ENCODE results near the gene CDH13.

DNA sequence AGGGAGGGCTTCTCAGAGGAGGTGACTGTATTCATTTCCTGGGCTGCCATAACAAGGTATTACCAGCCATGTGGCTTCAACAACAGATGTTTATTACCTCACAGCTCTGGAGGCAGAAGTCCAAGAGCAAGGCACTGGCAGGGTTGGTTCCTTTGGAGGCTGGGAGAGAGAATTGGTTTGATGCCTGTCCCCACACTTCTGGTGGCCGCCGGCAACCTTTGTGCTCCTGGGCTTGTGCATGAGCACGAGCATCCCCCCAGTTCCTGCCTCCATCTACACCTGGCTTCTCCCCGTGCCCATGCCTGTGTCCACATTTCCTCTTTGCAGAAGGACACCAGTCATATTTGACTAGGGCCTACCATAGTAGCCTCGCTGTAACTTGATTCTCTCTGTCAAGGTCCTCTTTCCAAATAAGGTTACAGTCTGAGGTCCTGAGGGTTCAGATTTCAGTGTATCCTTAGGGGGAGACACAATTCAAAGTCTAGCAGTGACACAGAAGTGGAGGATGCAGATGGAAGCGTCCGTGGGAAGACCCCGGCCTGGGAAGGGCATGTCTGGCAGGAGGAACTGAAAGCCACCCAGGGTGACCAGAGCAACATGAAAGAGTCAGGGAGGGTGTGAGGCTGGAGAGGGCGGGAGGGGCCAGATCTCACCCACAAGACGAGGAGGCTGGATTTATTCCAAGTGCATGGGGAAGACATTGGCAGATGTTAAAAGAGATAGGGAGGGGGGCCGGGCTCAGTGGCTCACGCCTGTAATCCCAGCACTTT lies 992.8 kb downstream of the CDH13 start:
- TF ChIP-seq, protein P1, sequence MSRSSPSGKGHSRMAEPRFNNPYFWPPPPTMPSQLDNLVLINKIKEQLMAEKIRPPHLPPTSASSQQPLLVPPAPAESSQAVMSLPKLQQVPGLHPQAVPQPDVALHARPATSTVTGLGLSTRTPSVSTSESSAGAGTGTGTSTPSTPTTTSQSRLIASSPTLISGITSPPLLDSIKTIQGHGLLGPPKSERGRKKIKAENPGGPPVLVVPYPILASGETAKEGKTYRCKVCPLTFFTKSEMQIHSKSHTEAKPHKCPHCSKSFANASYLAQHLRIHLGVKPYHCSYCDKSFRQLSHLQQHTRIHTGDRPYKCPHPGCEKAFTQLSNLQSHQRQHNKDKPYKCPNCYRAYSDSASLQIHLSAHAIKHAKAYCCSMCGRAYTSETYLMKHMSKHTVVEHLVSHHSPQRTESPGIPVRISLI (tag by site-specific recombination; IDR thresholded peaks at IDR 0.05): no peak
- TF ChIP-seq ZNF449 (tag by site-specific recombination; IDR thresholded peaks at IDR 0.05) (no peak), ZBTB10 (tag by site-specific recombination; IDR thresholded peaks at IDR 0.05) (no peak), ZNF175 (tag by site-specific recombination; IDR thresholded peaks at IDR 0.05) (no peak), ZNF324 (tag by site-specific recombination; IDR thresholded peaks at IDR 0.05) (no peak), SP2 (tag by site-specific recombination; IDR thresholded peaks at IDR 0.05) (no peak), REPIN1 (tag by site-specific recombination; IDR thresholded peaks at IDR 0.05; ENCODE audit: low read depth) (no peak), ZNF174 (tag by site-specific recombination; IDR thresholded peaks at IDR 0.05) (no peak), ZNF155 (tag by site-specific recombination; IDR thresholded peaks at IDR 0.05) (no peak), ZNF23 (tag by site-specific recombination; IDR thresholded peaks at IDR 0.05; ENCODE audit: borderline replicate concordance) (no peak), ZNF121 (tag by site-specific recombination; IDR thresholded peaks at IDR 0.05) (no peak), ZFHX2 (tag by site-specific recombination; conservative IDR thresholded peaks at IDR 0.05) (no peak), ZNF621 (tag by site-specific recombination; IDR thresholded peaks at IDR 0.05) (no peak)
- TF ChIP-seq, protein P2, sequence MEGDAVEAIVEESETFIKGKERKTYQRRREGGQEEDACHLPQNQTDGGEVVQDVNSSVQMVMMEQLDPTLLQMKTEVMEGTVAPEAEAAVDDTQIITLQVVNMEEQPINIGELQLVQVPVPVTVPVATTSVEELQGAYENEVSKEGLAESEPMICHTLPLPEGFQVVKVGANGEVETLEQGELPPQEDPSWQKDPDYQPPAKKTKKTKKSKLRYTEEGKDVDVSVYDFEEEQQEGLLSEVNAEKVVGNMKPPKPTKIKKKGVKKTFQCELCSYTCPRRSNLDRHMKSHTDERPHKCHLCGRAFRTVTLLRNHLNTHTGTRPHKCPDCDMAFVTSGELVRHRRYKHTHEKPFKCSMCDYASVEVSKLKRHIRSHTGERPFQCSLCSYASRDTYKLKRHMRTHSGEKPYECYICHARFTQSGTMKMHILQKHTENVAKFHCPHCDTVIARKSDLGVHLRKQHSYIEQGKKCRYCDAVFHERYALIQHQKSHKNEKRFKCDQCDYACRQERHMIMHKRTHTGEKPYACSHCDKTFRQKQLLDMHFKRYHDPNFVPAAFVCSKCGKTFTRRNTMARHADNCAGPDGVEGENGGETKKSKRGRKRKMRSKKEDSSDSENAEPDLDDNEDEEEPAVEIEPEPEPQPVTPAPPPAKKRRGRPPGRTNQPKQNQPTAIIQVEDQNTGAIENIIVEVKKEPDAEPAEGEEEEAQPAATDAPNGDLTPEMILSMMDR (tag by site-specific recombination; IDR thresholded peaks at IDR 0.05): no peak

Measured in HEK293 (cell line).